ENCODE results near the gene ZBED3. TPM values are rescaled to one million over a fixed set of nuclear protein-coding genes. Genes with fewer than 3 reads are reported as not detected.
A peak's percentile ranks its signal among the peaks of the same experiment; 100 is the strongest.

Gene ZBED3
- total and polyA plus RNA-seq, 2 of the 4 experiments (the other 2 are of a cell fraction) = 0.18 to 2.5 TPM

DNA sequence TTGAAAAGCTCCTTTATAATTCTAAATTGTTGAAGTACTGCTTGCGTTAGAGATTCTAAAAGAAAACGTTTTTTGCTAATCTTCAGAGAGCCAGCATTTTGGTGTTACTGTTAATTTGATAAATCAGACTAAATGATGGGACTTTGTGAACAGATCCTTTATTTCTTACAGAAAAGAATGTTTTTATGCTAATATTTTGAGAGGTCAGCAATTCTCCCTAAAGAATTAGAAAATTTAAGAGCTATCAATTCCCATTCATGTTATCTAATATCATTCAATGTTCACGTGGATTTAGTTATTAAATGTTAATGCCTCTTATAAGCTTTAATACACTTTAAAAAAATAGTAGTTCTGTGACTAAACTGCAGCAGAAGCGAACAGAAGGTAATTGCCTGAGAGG, 54.5 kb downstream of the ZBED3 start:
- H3K4me3 ChIP-seq (ENCODE audit: insufficient read depth, low read depth, low read length) = no peak overlapping the region
- dilution Hi-C loops (cut with HindIII; ENCODE audit: low sequenced_read_pairs, unreplicated experiment) = no loop called here
- H3K9me1 ChIP-seq (ENCODE audit: insufficient read depth, low read length) = 0 out of 2 replicates have a peak, but pooled peaks cover 2% of the 10 kb centered on the region
- no peak overlapping the region for H3K23ac ChIP-seq (ENCODE audit: low read depth, low read length)
- ChIA-PET POLR2A (ENCODE audit: unreplicated experiment) (no interaction called here), CTCF (interaction anchor here (0.5 kb wide), 1 partner anchor 112 kb away, joined by 3 read pairs; no protein-coding TSS in a partner anchor)
- no peak overlapping the region for H3K4me2 ChIP-seq (ENCODE audit: low read depth, low read length)
- H3K27ac ChIP-seq (ENCODE audit: insufficient read depth, low read length) = no peak overlapping the region
- no peak overlapping the region for H2BK15ac ChIP-seq (ENCODE audit: low read depth, low read length)
- no peak overlapping the region for H2AFZ ChIP-seq (replicated peaks; ENCODE audit: low read length, poor library complexity)
- no peak overlapping the region for H3K18ac ChIP-seq (ENCODE audit: low read depth, low read length)
- H3K56ac ChIP-seq (ENCODE audit: extremely low read depth, insufficient read depth, low read length) = no peak overlapping the region
- no peak overlapping the region for H3K14ac ChIP-seq (replicated peaks; ENCODE audit: low read depth, low read length)
- H4K5ac ChIP-seq (ENCODE audit: low read depth, low read length) = no peak overlapping the region
- in situ Hi-C loops (cut with MboI; ENCODE audit: low sequenced_read_pairs) = no loop called here
- H3K9me3 ChIP-seq (ENCODE audit: control insufficient read depth, insufficient read depth, low read length) = no peaks in the 10 kb centered on the region; the same call in 1 of the 2 replicates
- peaks cover 10% of the 10 kb centered on the region for H3K36me3 ChIP-seq (ENCODE audit: control insufficient read depth, insufficient read depth, low read length)
- peaks cover 8 to 27% of the 10 kb centered on the region in 2 experiments for H3K79me1 ChIP-seq (ENCODE audit: low read depth in 1 of 2, low read length in 2 of 2)
- H2AK5ac ChIP-seq (ENCODE audit: low read depth, low read length) = no peak overlapping the region
- H2BK5ac ChIP-seq (ENCODE audit: low read depth, low read length, poor library complexity, severe bottlenecking) = no peak overlapping the region
- no CpG with 5 or more reads among the region's 4 CpGs for WGBS, 2 experiments (ENCODE audit: extremely low coverage in 2 of 2, insufficient read length in 1 of 2)
- no peak overlapping the region for H2BK20ac ChIP-seq (ENCODE audit: low read depth, low read length)
- no peak overlapping the region for H2BK120ac ChIP-seq (ENCODE audit: low read depth, low read length)
- H4K20me1 ChIP-seq (ENCODE audit: insufficient read depth, low read length) = no peaks in the 10 kb centered on the region
- no peak overlapping the region for H4K8ac ChIP-seq (ENCODE audit: low read depth in 2 of 2, low read length in 2 of 2)
- H3K9ac ChIP-seq (ENCODE audit: low read depth, low read length) = no peak overlapping the region
- H3K4ac ChIP-seq (ENCODE audit: low read depth, low read length) = no peak overlapping the region
- no peak overlapping the region for H4K91ac ChIP-seq (ENCODE audit: insufficient read depth, low read depth, low read length)
- no TSS peak for BruUV-seq (replicated peaks)
- no peak for DNase-seq
- H2AK9ac ChIP-seq (replicated peaks; ENCODE audit: low read depth, low read length, poor library complexity) = no peak overlapping the region
- intact Hi-C loops (cut with micrococcal nuclease) = loop anchor here (5.0 kb wide), 1 partner anchor 315 kb away; the partner anchor contains the start of gene F2R
- H3K4me1 ChIP-seq (ENCODE audit: control insufficient read depth, insufficient read depth, low read length) = peaks cover 2% of the 10 kb centered on the region
- TF ChIP-seq MAFK (IDR thresholded peaks at IDR 0.05; ENCODE audit: low read depth, low read length) = peak; percentile 27; the same call in 1 of the 2 replicates
- TF ChIP-seq, protein P1, sequence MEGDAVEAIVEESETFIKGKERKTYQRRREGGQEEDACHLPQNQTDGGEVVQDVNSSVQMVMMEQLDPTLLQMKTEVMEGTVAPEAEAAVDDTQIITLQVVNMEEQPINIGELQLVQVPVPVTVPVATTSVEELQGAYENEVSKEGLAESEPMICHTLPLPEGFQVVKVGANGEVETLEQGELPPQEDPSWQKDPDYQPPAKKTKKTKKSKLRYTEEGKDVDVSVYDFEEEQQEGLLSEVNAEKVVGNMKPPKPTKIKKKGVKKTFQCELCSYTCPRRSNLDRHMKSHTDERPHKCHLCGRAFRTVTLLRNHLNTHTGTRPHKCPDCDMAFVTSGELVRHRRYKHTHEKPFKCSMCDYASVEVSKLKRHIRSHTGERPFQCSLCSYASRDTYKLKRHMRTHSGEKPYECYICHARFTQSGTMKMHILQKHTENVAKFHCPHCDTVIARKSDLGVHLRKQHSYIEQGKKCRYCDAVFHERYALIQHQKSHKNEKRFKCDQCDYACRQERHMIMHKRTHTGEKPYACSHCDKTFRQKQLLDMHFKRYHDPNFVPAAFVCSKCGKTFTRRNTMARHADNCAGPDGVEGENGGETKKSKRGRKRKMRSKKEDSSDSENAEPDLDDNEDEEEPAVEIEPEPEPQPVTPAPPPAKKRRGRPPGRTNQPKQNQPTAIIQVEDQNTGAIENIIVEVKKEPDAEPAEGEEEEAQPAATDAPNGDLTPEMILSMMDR (conservative IDR thresholded peaks at IDR 0.05; ENCODE audit: low read depth, low read length) = no peak
- no peaks in the 10 kb centered on the region for H3K27me3 ChIP-seq (ENCODE audit: control insufficient read depth, insufficient read depth, low read length)
- ATAC-seq (ENCODE audit: low read depth) = no peak
